GM19397 (cell line): ENCODE measurements around the gene EPHB1.

Source experiments
- ATAC-seq: cut with Tn5 transposase; IDR thresholded peaks from one replicate; pipeline ENCODE4 v1.9.1; 2021; ENCODE audit warnings: mild to moderate bottlenecking, moderate library complexity; ENCODE audit not compliant: unreplicated experiment

The EPHB1 gene

GRCh38 chr3:134846911-134847317, 51.9 kb downstream of the EPHB1 start:
- ATAC-seq: no peak

- no peak for ATAC-seq
Measured at GRCh38 chr3:134847349-134847748, 52.3 kb downstream of the EPHB1 start.

- ATAC-seq: no peak
Measured at GRCh38 chr3:134849561-134849960, 54.5 kb downstream of the EPHB1 start.

- ATAC-seq: no peak
Measured at GRCh38 chr3:134850761-134851160, 55.7 kb downstream of the EPHB1 start.

GRCh38 chr3:134852132-134852531, 57.1 kb downstream of the EPHB1 start:
- ATAC-seq: no peak

GRCh38 chr3:134852893-134853351, 57.9 kb downstream of the EPHB1 start:
- ATAC-seq: peak; percentile 92

- no peak for ATAC-seq
Measured at GRCh38 chr3:134854254-134854653, 59.2 kb downstream of the EPHB1 start.

GRCh38 chr3:134857356-134857755, 62.3 kb downstream of the EPHB1 start:
- ATAC-seq: no peak

- no peak for ATAC-seq
Measured at GRCh38 chr3:134857776-134858362, 62.8 kb downstream of the EPHB1 start.

- ATAC-seq: no peak
Measured at GRCh38 chr3:134858441-134859035, 63.5 kb downstream of the EPHB1 start.

- no peak for ATAC-seq
Measured at GRCh38 chr3:134859341-134859740, 64.3 kb downstream of the EPHB1 start.

GRCh38 chr3:134860141-134860540, 65.1 kb downstream of the EPHB1 start:
- ATAC-seq: no peak

- ATAC-seq: no peak
Measured at GRCh38 chr3:134863915-134864314, 68.9 kb downstream of the EPHB1 start.

- ATAC-seq: no peak
Measured at GRCh38 chr3:134864636-134865035, 69.6 kb downstream of the EPHB1 start.

GRCh38 chr3:134867277-134867676, 72.2 kb downstream of the EPHB1 start:
- ATAC-seq: no peak

- no peak for ATAC-seq
Measured at GRCh38 chr3:134869153-134869726, 74.2 kb downstream of the EPHB1 start.

GRCh38 chr3:134871818-134872217, 76.8 kb downstream of the EPHB1 start:
- ATAC-seq: no peak

GRCh38 chr3:134872440-134873388, 77.7 kb downstream of the EPHB1 start:
- ATAC-seq: no peak

- ATAC-seq: no peak
Measured at GRCh38 chr3:134873789-134874188, 78.7 kb downstream of the EPHB1 start.

GRCh38 chr3:134874737-134875413, 79.8 kb downstream of the EPHB1 start:
- no peak for ATAC-seq

GRCh38 chr3:134876836-134877235, 81.8 kb downstream of the EPHB1 start:
- no peak for ATAC-seq
